SK-N-SH (cell line): ENCODE results near the gene PPM1L. TPM values are rescaled to one million over a fixed set of nuclear protein-coding genes. Genes with fewer than 3 reads are reported as not detected.

Experiments
- CTCF ChIA-PET: fragments of 300-600, 350-600 bp; formaldehyde crosslinking; extraction: SDS; loops from one replicate; lab custom pipeline; 2021; lab: Yijun Ruan, JAX
- POLR2A ChIA-PET: fragments of 350-600 bp; sonication (Branson Sonifier 250); formaldehyde crosslinking; extraction: SDS; loops from one replicate; lab custom pipeline; 2020; ENCODE audit warnings: antibody characterized with exemption, inconsistent platforms; lab: Yijun Ruan, JAX
- DNase-seq: peaks from one replicate; pipeline ENCODE4 v3.0.0; 2012
- H2AFZ ChIP-seq: fragments of 200-600 bp; sonication (generic); 2 replicates; pipeline ENCODE4 v1.8.1; 2016; ENCODE audit warnings: antibody characterized with exemption, mild to moderate bottlenecking, low read depth
- H3F3A ChIP-seq: fragments of 200-600 bp; sonication (generic); replicated peaks from 2 replicates; pipeline ENCODE3; 2016; ENCODE audit warnings: antibody characterized with exemption, mild to moderate bottlenecking; ENCODE audit not compliant: insufficient read depth
- H3K27ac ChIP-seq, 2 experiments: fragments of 200-500 bp in 1 of 2; fragments of 200-600 bp in 1 of 2; sonication (Bioruptor generic) in 1 of 2; sonication (generic), shearing (Covaris generic) in 1 of 2; 2 replicates each; pipeline versions ENCODE4 v1.5.1 to v1.6.1; 2014 to 2016; ENCODE audit warnings: low read depth in 2 of 2, inconsistent platforms in 1 of 2, low read length in 1 of 2, mild to moderate bottlenecking in 1 of 2, mixed read lengths in 1 of 2
- H3K27me3 ChIP-seq: fragments of 200-600 bp; sonication (generic), shearing (Covaris generic); 2 replicates; pipeline ENCODE4 v1.6.1; 2016; ENCODE audit warnings: mixed run types; ENCODE audit not compliant: insufficient read depth
- H3K36me3 ChIP-seq, 2 experiments: fragments of 200-500 bp in 1 of 2; fragments of 200-600 bp in 1 of 2; sonication (Bioruptor generic) in 1 of 2; sonication (generic) in 1 of 2; replicated peaks in 1 of 2; 2 replicates each; pipeline versions ENCODE3 to v1.5.1; 2014 to 2016; ENCODE audit warnings: low read length in 1 of 2, mild to moderate bottlenecking in 1 of 2; ENCODE audit not compliant: insufficient read depth in 2 of 2, control insufficient read depth in 1 of 2
- H3K4me1 ChIP-seq, 2 experiments: fragments of 200-500 bp in 1 of 2; fragments of 200-600 bp in 1 of 2; sonication (Bioruptor generic) in 1 of 2; sonication (generic), shearing (Covaris generic) in 1 of 2; 2 replicates each; pipeline versions ENCODE4 v1.5.1 to v1.6.1; 2014 to 2016; ENCODE audit warnings: low read depth in 1 of 2, low read length in 1 of 2, mixed run types in 1 of 2; ENCODE audit not compliant: insufficient read depth in 2 of 2, control insufficient read depth in 1 of 2
- H3K4me2 ChIP-seq: fragments of 200-600 bp; sonication (generic), shearing (Covaris generic); 2 replicates; pipeline ENCODE4 v1.6.1; 2017; ENCODE audit warnings: mixed run types
- H3K4me3 ChIP-seq, 2 experiments: fragments of 200-500 bp in 1 of 2; fragments of 200-600 bp in 1 of 2; sonication (Bioruptor generic) in 1 of 2; sonication (generic), shearing (Covaris generic) in 1 of 2; 2 replicates each; pipeline versions ENCODE4 v1.5.1 to v1.8.1; 2014 to 2016; ENCODE audit warnings: low read depth in 2 of 2, inconsistent platforms in 1 of 2, low read length in 1 of 2, mild to moderate bottlenecking in 1 of 2, mixed read lengths in 1 of 2, moderate library complexity in 1 of 2
- H3K79me2 ChIP-seq: fragments of 200-600 bp; sonication (generic); 2 replicates; pipeline ENCODE4 v1.8.1; 2017; ENCODE audit warnings: mild to moderate bottlenecking; ENCODE audit not compliant: insufficient read depth
- H3K9ac ChIP-seq: fragments of 200-600 bp; sonication (generic); 2 replicates; pipeline ENCODE4 v1.6.1; 2017; ENCODE audit warnings: mixed run types
- H3K9me2 ChIP-seq: fragments of 200-600 bp; sonication (generic); 2 replicates; pipeline ENCODE4 v1.6.1; 2017; ENCODE audit warnings: mixed run types
- H3K9me3 ChIP-seq: fragments of 200-600 bp; sonication (generic); 2 replicates; pipeline ENCODE4 v1.6.1; 2017; ENCODE audit warnings: mixed run types, mild to moderate bottlenecking, moderate library complexity
- H4K20me1 ChIP-seq: fragments of 200-600 bp; sonication (generic); 2 replicates; pipeline ENCODE4 v1.6.1; 2017; ENCODE audit warnings: mild to moderate bottlenecking, mixed run types; ENCODE audit not compliant: insufficient read depth
- CHD2 ChIP-seq: fragments of 150-350 bp; IDR thresholded peaks from 2 replicates; pipeline ENCODE4 v1.6.1; 2018; ENCODE audit warnings: low read length; ENCODE audit not compliant: partially characterized antibody
- CTCF ChIP-seq: fragments of 200-600 bp; sonication (generic); IDR thresholded peaks from 2 replicates; pipeline ENCODE4 v1.6.1; 2017; ENCODE audit warnings: antibody characterized with exemption, mild to moderate bottlenecking, moderate library complexity
- EP300 ChIP-seq, 2 experiments: IDR thresholded peaks; 2 replicates each; pipeline versions ENCODE4 v1.4.0 to v1.6.1; 2012; ENCODE audit warnings: borderline replicate concordance in 1 of 2, low read depth in 1 of 2, low read length in 1 of 2
- EZH2phosphoT487 ChIP-seq: fragments of 200-600 bp; sonication (generic); IDR thresholded peaks from 2 replicates; pipeline ENCODE4 v1.6.1; 2017; ENCODE audit warnings: low read depth, mixed run types, mild to moderate bottlenecking, antibody characterized with exemption, moderate library complexity, borderline replicate concordance
- FOSL2 ChIP-seq: IDR thresholded peaks from 2 replicates; pipeline ENCODE4 v1.4.0; 2012; ENCODE audit warnings: low read depth, mild to moderate bottlenecking, moderate library complexity, borderline replicate concordance
- FOXJ3 ChIP-seq: sonication (generic); formaldehyde crosslinking; IDR thresholded peaks from 2 replicates; pipeline ENCODE4 v1.5.1; 2020; ENCODE audit warnings: mild to moderate bottlenecking, missing genetic modification reagents
- GABPA ChIP-seq: IDR thresholded peaks from 2 replicates; pipeline ENCODE4 v1.4.0; 2012; ENCODE audit warnings: low read depth, mild to moderate bottlenecking
- GATA2 ChIP-seq: sonication (generic); formaldehyde crosslinking; IDR thresholded peaks from 2 replicates; pipeline ENCODE4 v1.5.0; 2020; ENCODE audit warnings: mild to moderate bottlenecking, missing genetic modification reagents
- MAX ChIP-seq: IDR thresholded peaks from 2 replicates; pipeline ENCODE4 v1.4.0; 2012; ENCODE audit warnings: low read depth
- NFIC ChIP-seq: IDR thresholded peaks from 2 replicates; pipeline ENCODE4 v1.4.0; 2012; ENCODE audit warnings: borderline replicate concordance
- PBX3 ChIP-seq: IDR thresholded peaks from 2 replicates; pipeline ENCODE4; 2012
- RCOR1 ChIP-seq: fragments of 150-350 bp; IDR thresholded peaks from 2 replicates; pipeline ENCODE4 v1.6.1; 2017; ENCODE audit warnings: antibody characterized with exemption, low read length
- REST ChIP-seq: IDR thresholded peaks from 2 replicates; pipeline ENCODE4 v1.6.1; 2012; ENCODE audit warnings: mild to moderate bottlenecking, low read depth, low read length, moderate library complexity
- RFX5 ChIP-seq: IDR thresholded peaks from 2 replicates; pipeline ENCODE4 v1.6.1; 2012; ENCODE audit warnings: mild to moderate bottlenecking, improper control_type of control experiment, low read length
- RXRA ChIP-seq: IDR thresholded peaks from 2 replicates; pipeline ENCODE4 v1.4.0; 2012; ENCODE audit warnings: low read depth, mild to moderate bottlenecking, borderline replicate concordance
- TAF1 ChIP-seq: IDR thresholded peaks from 2 replicates; pipeline ENCODE4 v1.6.1; 2012; ENCODE audit warnings: low read depth, mild to moderate bottlenecking, low read length, moderate library complexity, borderline replicate concordance
- TCF12 ChIP-seq: IDR thresholded peaks from 2 replicates; pipeline ENCODE4 v1.4.0; 2012
- TEAD4 ChIP-seq: IDR thresholded peaks from 2 replicates; pipeline ENCODE4 v1.4.0; 2012; ENCODE audit warnings: mild to moderate bottlenecking, borderline replicate concordance; ENCODE audit not compliant: insufficient read depth
- USF2 ChIP-seq: fragments of 150-350 bp; IDR thresholded peaks from 2 replicates; pipeline ENCODE4 v1.6.1; 2017; ENCODE audit warnings: antibody characterized with exemption, low read length, low read depth, borderline replicate concordance
- YY1 ChIP-seq: IDR thresholded peaks from 2 replicates; pipeline ENCODE4 v1.4.0; 2012; ENCODE audit warnings: low read depth, mild to moderate bottlenecking
- WGBS: methylation state at CpG from one replicate; pipeline ENCODE4 v1.1.6; 2017; ENCODE audit warnings: low lambda C conversion rate; 5-methylcytosine and 5-hydroxymethylcytosine counted together
- polyA plus RNA-seq, 3 experiments: library from polyadenylated mRNA; depleted of rRNA; stranded (reverse); fragments of >200 nt; gene quantifications; 2 replicates each; pipeline ENCODE4 v1.2.3, GENCODE V29; 2012

The PPM1L gene
- polyA plus RNA-seq, 1 of the 3 experiments (the other 2 are of a cell fraction) = 0.16 TPM

- 45% methylated on average over 3 of the region's 3 CpGs for WGBS
- Histone ChIP-seq H3K4me3 (no peak overlapping the region), H4K20me1 (no peaks in the 10 kb centered on the region), H3K79me2 (no peaks in the 10 kb centered on the region), H3K4me1 (peaks cover 0 to 18% of the 10 kb centered on the region in 2 experiments; a peak in 2 of 4 replicates), H3K9me3 (no peaks in the 10 kb centered on the region), H3K36me3 (no peaks in the 10 kb centered on the region), H3K9ac (no peak overlapping the region), H3K27ac (no peak overlapping the region), H3F3A (no peaks in the 10 kb centered on the region), H3K9me2 (no peaks in the 10 kb centered on the region)
- CTCF ChIA-PET = no interaction called here
- DNase-seq = no peak
- TF ChIP-seq CHD2 (no peak), CTCF (no peak), MAX (no peak), YY1 (no peak), GATA2 (no peak), RXRA (no peak), FOSL2 (no peak), GABPA (no peak), TEAD4 (no peak), RCOR1 (no peak), TCF12 (no peak), USF2 (no peak)
- TF ChIP-seq, all 33 proteins: peak for 0
- Histone ChIP-seq H3K27me3 (no peaks in the 10 kb centered on the region), H2AFZ (no peak overlapping the region), H3K4me2 (no peak overlapping the region)
- POLR2A ChIA-PET = no interaction called here
These were observed 56.3 kb downstream of the PPM1L start for GRCh38 chr3:160812304-160812703.

GRCh38 chr3:160815280-160815679 lies 59.2 kb downstream of the PPM1L start:
- no peaks in the 10 kb centered on the region for H3F3A ChIP-seq
- no peaks in the 10 kb centered on the region for H3K36me3 ChIP-seq
- no peak overlapping the region for H3K9ac ChIP-seq
- no peaks in the 10 kb centered on the region for H3K9me3 ChIP-seq
- no peaks in the 10 kb centered on the region for H3K9me2 ChIP-seq
- no peak overlapping the region for H3K27ac ChIP-seq
- peaks cover 0 to 3% of the 10 kb centered on the region in 2 experiments; a peak in 1 of 4 replicates for H3K4me1 ChIP-seq
- no peaks in the 10 kb centered on the region for H4K20me1 ChIP-seq
- 45% methylated on average over 1 of the region's 1 CpG for WGBS
- H3K27me3 ChIP-seq = no peaks in the 10 kb centered on the region
- DNase-seq = no peak
- ChIA-PET POLR2A (no interaction called here), CTCF (no interaction called here)
- H3K79me2 ChIP-seq = no peaks in the 10 kb centered on the region
- H2AFZ ChIP-seq = no peak overlapping the region
- H3K4me2 ChIP-seq = no peak overlapping the region
- H3K4me3 ChIP-seq = no peak overlapping the region
- TF ChIP-seq NFIC (no peak), GATA2 (no peak), EP300 (IDR thresholded peaks at IDR 0.05; ENCODE audit: borderline replicate concordance in 1 of 2, low read depth in 1 of 2, low read length in 1 of 2) (no peak), PBX3 (no peak), CHD2 (no peak), FOXJ3 (CRISPR knock-in tag) (no peak), TAF1 (no peak), RFX5 (no peak), GABPA (no peak), USF2 (no peak), EZH2phosphoT487 (no peak), REST (no peak)
